Measurements from ENCODE around the gene HDAC4. TPM values are rescaled to one million over a fixed set of nuclear protein-coding genes. Genes with fewer than 3 reads are reported as not detected.

The HDAC4 gene
- total and polyA plus RNA-seq, 3 experiments from 2014 or later: 8.3 to 28.8 (median 24.0) TPM

DNA sequence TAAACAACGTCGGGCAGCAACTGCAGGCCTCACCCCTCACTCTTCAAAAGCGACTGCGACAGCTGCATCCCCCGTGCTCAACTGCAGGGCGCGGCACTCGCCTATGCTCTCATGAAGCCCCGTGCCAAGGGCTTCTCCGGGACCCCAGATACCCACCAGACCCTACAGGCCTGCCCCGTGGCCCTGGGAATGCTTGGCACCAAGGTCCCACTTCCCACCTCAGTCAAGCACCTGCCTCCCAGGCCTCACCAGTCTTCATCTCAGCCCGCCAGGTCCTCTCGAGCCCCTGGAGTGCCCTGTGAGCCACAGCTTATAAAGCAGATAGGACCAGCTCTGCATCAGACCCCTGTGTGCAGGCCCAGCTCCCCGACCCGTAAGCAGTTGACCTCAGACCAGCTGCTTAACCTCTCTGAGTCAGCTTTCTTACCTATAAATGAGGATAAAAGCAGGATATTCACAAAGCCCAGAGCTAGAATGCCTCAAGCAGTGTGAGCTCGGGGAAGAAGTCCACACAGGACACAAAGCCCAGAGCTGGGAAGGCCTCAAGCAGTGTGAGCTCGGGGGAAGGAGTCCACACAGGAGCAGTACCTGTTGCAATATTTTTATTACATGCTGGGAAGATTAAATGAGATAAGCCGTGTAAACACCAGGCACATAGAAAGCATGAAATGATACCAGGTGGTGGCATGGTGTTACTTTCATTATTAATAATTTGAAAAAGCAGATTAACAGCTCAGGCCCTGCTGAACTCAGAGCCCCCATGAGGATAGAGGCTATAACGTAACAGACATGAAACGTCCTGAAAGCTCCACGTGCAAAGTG is 96.9 kb downstream of the HDAC4 start:
- no peaks in the 10 kb centered on the region for H3K27me3 ChIP-seq (ENCODE audit: insufficient read depth, low read length, poor library complexity, severe bottlenecking)
- no peak overlapping the region for H3K4me3 ChIP-seq (ENCODE audit: low read length)
- ChIA-PET CTCF (interaction anchor here (1.2 to 2.1 kb wide), 6 partner anchors 15 to 95 kb away, joined by 3 to 6 read pairs (median 4); no protein-coding TSS in a partner anchor), POLR2A (interaction anchor here (0.6 to 0.7 kb wide), 3 partner anchors 14 to 32 kb away, joined by 3 to 10 read pairs (median 4); no protein-coding TSS in a partner anchor)
- H3K4me1 ChIP-seq (ENCODE audit: insufficient read depth, low read length): peaks cover 10% of the 10 kb centered on the region
- no peaks in the 10 kb centered on the region for H3K9me3 ChIP-seq (ENCODE audit: low read length)
- peak overlapping the region in 6 of 8 donors; percentile 5 to 81 (median 68) for H3K27ac Mint-ChIP-seq
- no peaks in the 10 kb centered on the region for H3K36me3 ChIP-seq (ENCODE audit: insufficient read depth, low read length)
- H3K27ac ChIP-seq (ENCODE audit: low read depth, low read length): no peak overlapping the region
- no peaks in the 10 kb centered on the region for H3K27me3 Mint-ChIP-seq
- peak overlapping the region in 3 of 7 donors; percentile 31 to 63 (median 56) for H3K4me3 Mint-ChIP-seq
- peaks cover 24 to 43% (median 25%) of the 10 kb centered on the region in 3 donors for H3K4me1 Mint-ChIP-seq
- no peaks in the 10 kb centered on the region for H3K9me3 Mint-ChIP-seq
- DNase-seq: no peak
- H3K36me3 Mint-ChIP-seq: no peaks in the 10 kb centered on the region

DNA sequence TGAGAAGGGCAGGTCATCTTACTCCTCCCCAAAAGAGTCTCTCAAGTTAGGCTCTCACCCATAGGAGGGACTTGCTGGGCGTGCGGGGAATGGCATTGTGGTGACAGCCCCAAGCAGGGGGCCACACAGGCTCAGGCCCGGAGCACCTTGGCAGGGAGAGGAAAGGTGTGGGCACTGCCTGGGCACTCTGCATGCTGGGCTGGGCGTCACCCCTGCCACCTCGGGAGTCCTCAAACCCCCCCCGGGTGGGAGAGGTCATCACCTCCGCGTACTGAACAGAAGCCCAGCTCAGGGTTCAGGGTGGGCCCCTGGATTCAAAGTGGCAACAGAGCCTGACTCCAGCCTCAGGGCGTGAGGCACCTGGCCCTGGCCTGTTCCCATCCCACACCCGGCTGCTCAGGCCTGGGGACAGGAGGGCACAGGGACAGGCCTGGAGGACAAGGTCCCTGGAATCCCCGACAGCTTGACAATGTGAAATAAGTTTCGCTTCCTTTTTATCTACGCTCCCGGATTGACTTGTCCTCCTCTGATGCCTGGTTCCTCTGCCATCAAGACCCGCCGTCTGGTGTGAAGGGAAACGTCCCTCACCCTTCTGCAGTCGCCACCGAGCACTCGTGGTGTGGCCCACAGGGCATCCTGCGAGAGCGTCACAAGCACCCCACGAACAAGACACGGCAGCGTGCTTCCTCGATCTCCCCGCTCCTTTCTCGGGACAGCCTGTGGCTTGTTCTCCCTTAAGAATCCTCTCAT is 97.8 kb downstream of the HDAC4 start:
- Mint-ChIP-seq H3K4me1 (peaks cover 31 to 51% (median 34%) of the 10 kb centered on the region in 3 donors), H3K27ac (peak overlapping the region in 3 of 8 donors; percentile 29 to 53 (median 46)), H3K9me3 (no peaks in the 10 kb centered on the region), H3K4me3 (peak overlapping the region in 2 of 7 donors; percentile 24 to 66), H3K27me3 (no peaks in the 10 kb centered on the region), H3K36me3 (no peaks in the 10 kb centered on the region)
- no peaks in the 10 kb centered on the region for H3K36me3 ChIP-seq (ENCODE audit: insufficient read depth, low read length)
- POLR2A ChIA-PET: no interaction called here
- CTCF ChIA-PET: interaction anchor here (1.2 to 1.8 kb wide), 2 partner anchors 49 to 78 kb away, joined by 3 to 4 read pairs; no protein-coding TSS in a partner anchor
- H3K4me1 ChIP-seq (ENCODE audit: insufficient read depth, low read length): peaks cover 18% of the 10 kb centered on the region
- H3K4me3 ChIP-seq (ENCODE audit: low read length): no peak overlapping the region
- no peaks in the 10 kb centered on the region for H3K27me3 ChIP-seq (ENCODE audit: insufficient read depth, low read length, poor library complexity, severe bottlenecking)
- H3K9me3 ChIP-seq (ENCODE audit: low read length): no peaks in the 10 kb centered on the region
- no peak for DNase-seq
- H3K27ac ChIP-seq (ENCODE audit: low read depth, low read length): no peak overlapping the region

DNA sequence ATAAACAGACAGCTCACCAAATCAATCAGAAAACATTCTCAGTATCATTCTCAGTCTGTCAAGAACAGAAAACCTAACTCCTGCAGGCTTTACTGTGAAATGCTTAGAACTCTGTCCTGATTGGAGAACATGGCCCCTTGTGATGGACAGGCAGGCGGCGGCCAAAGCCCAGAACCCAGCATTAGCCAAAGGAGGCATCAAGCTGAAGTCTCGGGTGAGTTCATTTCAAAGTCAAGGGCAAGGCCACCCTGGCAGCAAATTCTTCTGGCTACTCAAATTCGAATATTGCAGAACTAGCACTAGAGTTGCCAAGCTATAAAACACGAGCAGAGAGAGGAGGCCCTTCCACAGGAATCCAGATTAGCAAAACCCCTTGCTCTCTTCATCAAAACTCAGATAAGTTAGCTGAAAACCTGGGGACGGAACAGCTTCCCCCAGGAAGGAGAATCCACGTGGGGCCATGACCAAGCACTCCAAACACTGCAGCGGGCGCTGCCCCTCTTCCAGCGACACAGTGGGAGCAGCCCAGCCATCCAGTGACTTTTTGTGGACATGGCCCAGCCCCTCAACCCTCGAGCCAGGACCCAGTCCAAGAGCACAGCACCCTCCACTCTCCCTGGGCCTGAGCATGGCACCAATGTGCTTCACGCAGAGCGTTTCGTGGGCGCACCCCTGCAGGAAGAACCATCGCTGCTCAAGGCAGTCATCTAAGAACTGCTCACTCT is 98.6 kb downstream of the HDAC4 start:
- Mint-ChIP-seq H3K36me3 (peaks cover 0 to 3% (median 0%) of the 10 kb centered on the region in 3 donors), H3K27me3 (no peaks in the 10 kb centered on the region), H3K27ac (peak overlapping the region; percentile 4 to 84 (median 64)), H3K4me1 (peaks cover 38 to 59% (median 41%) of the 10 kb centered on the region in 3 donors), H3K4me3 (peak overlapping the region in 1 of 7 donors; percentile 24), H3K9me3 (no peaks in the 10 kb centered on the region)
- ChIA-PET POLR2A (no interaction called here), CTCF (no interaction called here)
- Histone ChIP-seq H3K27me3 (ENCODE audit: insufficient read depth, low read length, poor library complexity, severe bottlenecking) (no peaks in the 10 kb centered on the region), H3K27ac (ENCODE audit: low read depth, low read length) (no peak overlapping the region), H3K9me3 (ENCODE audit: low read length) (no peaks in the 10 kb centered on the region), H3K36me3 (ENCODE audit: insufficient read depth, low read length) (no peaks in the 10 kb centered on the region), H3K4me1 (ENCODE audit: insufficient read depth, low read length) (peaks cover 26% of the 10 kb centered on the region), H3K4me3 (ENCODE audit: low read length) (no peak overlapping the region)
- DNase-seq: no peak

DNA sequence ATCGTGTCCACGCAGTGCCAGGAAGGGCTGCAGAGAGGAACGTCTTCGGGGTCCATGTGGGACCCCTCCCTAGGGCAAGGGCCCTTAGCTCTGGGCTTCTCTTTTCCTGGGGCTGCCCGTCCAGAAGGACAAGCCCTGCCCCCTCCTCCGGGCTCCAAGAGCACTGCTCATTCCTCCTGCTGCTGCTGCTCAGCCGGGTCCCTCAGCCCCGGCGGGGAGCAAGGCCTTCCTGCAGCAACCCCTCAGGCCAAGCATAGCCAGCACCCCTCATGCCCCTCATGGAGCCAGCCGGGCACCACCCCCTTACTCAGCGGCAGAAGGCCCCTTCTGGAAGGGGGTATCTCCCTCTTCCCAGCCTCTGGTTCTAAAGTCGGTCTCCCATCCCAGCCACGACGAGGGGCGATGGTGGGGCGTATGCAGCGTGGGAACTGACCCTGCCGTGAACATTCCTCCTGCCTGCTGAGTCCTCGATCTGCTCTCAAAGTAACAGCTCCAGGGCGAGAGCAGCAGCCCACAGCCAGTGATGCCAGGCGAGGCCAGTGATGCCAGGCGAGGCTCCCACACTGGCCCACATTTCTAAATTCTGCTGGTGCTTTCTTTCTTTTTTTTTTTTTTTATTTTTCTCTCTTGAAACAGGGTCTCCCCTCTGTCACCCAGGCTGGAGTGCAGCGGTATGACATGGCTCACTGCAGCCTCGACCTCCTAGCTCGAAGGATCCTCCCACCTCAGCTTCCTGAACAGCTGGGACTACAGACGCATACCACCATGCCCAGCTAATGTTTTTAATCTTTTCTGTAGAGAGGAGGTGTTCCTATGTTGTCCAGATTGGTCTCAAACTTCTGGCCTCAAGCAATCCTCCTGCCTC is 99.7 kb downstream of the HDAC4 start:
- no peaks in the 10 kb centered on the region for H3K27me3 Mint-ChIP-seq
- H3K36me3 ChIP-seq (ENCODE audit: insufficient read depth, low read length): no peaks in the 10 kb centered on the region
- H3K27ac ChIP-seq (ENCODE audit: low read depth, low read length): no peak overlapping the region
- H3K9me3 ChIP-seq (ENCODE audit: low read length): no peaks in the 10 kb centered on the region
- H3K4me1 ChIP-seq (ENCODE audit: insufficient read depth, low read length): peaks cover 37% of the 10 kb centered on the region
- POLR2A ChIA-PET: interaction anchor here (0.7 kb wide), 1 partner anchor 100 kb away, joined by 3 read pairs; no protein-coding TSS in a partner anchor
- H3K4me3 ChIP-seq (ENCODE audit: low read length): no peak overlapping the region
- H3K27me3 ChIP-seq (ENCODE audit: insufficient read depth, low read length, poor library complexity, severe bottlenecking): no peaks in the 10 kb centered on the region
- peak overlapping the region in 5 of 8 donors; percentile 8 to 84 (median 53) for H3K27ac Mint-ChIP-seq
- peak overlapping the region in 2 of 7 donors; percentile 26 to 68 for H3K4me3 Mint-ChIP-seq
- peaks cover 0 to 3% (median 0%) of the 10 kb centered on the region in 3 donors for H3K36me3 Mint-ChIP-seq
- CTCF ChIA-PET: interaction anchor here (3.6 kb wide), 1 partner anchor 33 kb away, joined by 23 read pairs; no protein-coding TSS in a partner anchor
- H3K9me3 Mint-ChIP-seq: no peaks in the 10 kb centered on the region
- peaks cover 44 to 68% (median 49%) of the 10 kb centered on the region in 3 donors for H3K4me1 Mint-ChIP-seq
- no peak for DNase-seq

DNA sequence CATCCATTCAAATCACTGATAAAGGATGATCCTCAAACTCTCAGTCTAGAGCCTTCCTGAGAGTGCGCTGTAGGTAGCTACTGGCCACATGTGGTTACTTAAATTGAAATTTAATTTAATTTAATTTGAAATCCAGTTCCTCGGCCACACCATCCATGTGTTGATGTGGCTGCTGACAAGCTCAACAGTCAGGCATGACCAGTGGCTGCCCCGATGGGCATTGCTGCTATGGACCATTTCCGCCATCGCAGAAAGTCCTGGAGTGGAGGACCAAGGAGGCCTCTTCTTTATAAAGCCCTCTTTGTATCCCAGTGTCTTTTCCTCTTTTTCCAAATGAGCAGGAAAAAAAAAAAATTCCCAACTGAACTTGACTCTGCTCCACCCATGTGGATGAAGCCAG is 100.6 kb downstream of the HDAC4 start:
- Mint-ChIP-seq H3K4me3 (peak overlapping the region in 1 of 7 donors; percentile 60), H3K27me3 (peaks cover 0 to 1% of the 10 kb centered on the region in 2 donors), H3K27ac (peak overlapping the region in 5 of 8 donors; percentile 34 to 97 (median 82)), H3K9me3 (no peaks in the 10 kb centered on the region), H3K36me3 (peaks cover 0 to 3% (median 0%) of the 10 kb centered on the region in 3 donors), H3K4me1 (peaks cover 49 to 74% (median 58%) of the 10 kb centered on the region in 3 donors)
- ChIA-PET CTCF (interaction anchor here (3.6 kb wide), 1 partner anchor 33 kb away, joined by 23 read pairs; no protein-coding TSS in a partner anchor), POLR2A (no interaction called here)
- Histone ChIP-seq H3K27me3 (ENCODE audit: insufficient read depth, low read length, poor library complexity, severe bottlenecking) (no peaks in the 10 kb centered on the region), H3K27ac (ENCODE audit: low read depth, low read length) (no peak overlapping the region), H3K4me1 (ENCODE audit: insufficient read depth, low read length) (peaks cover 46% of the 10 kb centered on the region), H3K36me3 (ENCODE audit: insufficient read depth, low read length) (no peaks in the 10 kb centered on the region), H3K4me3 (ENCODE audit: low read length) (no peak overlapping the region), H3K9me3 (ENCODE audit: low read length) (no peaks in the 10 kb centered on the region)
- no peak for DNase-seq

DNA sequence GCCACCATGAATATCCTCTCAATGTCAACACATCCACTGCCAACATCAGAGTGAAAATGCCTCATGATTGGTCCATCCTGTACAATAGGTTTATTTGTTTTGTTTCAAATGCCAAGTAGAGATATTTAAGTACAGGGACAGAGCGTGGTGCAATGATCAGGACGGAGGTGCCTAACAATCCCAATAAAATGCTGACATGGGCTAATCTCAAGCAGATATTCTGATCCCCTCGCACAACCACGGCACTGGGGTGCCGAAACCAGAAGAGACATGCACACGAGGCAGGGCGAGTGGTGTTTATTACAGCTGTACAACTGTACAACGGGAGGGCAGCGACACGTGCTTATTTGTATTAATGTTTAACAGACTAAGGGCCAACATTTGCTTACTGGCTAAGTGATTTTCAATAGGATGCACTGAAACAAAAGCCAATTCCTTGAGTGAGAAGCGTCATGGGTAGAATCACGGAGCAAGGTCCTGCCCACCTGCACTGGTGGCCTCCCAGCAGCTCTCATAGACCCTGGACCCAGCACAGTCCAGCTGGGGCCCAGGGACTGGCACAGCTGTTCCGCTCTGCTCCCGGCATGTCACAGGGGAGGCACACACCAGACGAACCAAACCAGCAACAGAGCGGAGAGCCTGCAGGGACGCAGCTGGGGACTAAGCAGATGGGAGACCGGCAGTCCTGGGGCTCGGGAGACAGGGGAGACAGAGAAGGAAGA is 101.4 kb downstream of the HDAC4 start:
- peaks cover 50 to 72% (median 57%) of the 10 kb centered on the region in 3 donors for H3K4me1 Mint-ChIP-seq
- no peaks in the 10 kb centered on the region for H3K9me3 Mint-ChIP-seq
- peaks cover 0 to 3% (median 0%) of the 10 kb centered on the region in 3 donors for H3K36me3 Mint-ChIP-seq
- H3K27ac ChIP-seq (ENCODE audit: low read depth, low read length): no peak overlapping the region
- H3K36me3 ChIP-seq (ENCODE audit: insufficient read depth, low read length): no peaks in the 10 kb centered on the region
- H3K4me3 Mint-ChIP-seq: peak overlapping the region in 5 of 7 donors; percentile 26 to 88 (median 48)
- ChIA-PET CTCF (interaction anchor here (0.8 to 3.6 kb wide), 4 partner anchors 10 to 81 kb away, joined by 3 to 23 read pairs (median 8); no protein-coding TSS in a partner anchor), POLR2A (interaction anchor here (0.7 to 2.1 kb wide), 2 partner anchors 11 to 101 kb away, joined by 8 to 10 read pairs; no protein-coding TSS in a partner anchor)
- H3K27ac Mint-ChIP-seq: peak overlapping the region in 7 of 8 donors; percentile 35 to 98 (median 70)
- H3K9me3 ChIP-seq (ENCODE audit: low read length): no peaks in the 10 kb centered on the region
- peaks cover 0 to 1% of the 10 kb centered on the region in 2 donors for H3K27me3 Mint-ChIP-seq
- no peaks in the 10 kb centered on the region for H3K27me3 ChIP-seq (ENCODE audit: insufficient read depth, low read length, poor library complexity, severe bottlenecking)
- peaks cover 52% of the 10 kb centered on the region for H3K4me1 ChIP-seq (ENCODE audit: insufficient read depth, low read length)
- no peak for DNase-seq
- H3K4me3 ChIP-seq (ENCODE audit: low read length): no peak overlapping the region
